NCI-H2107 (cell line): ENCODE data around the gene PTDSS2.
"Not testable (repeated sequence)": the region's sequence is repeated elsewhere in the genome, so short reads cannot be mapped to it uniquely, and the experiment has no call there.

Source experiments
- DNase-seq: peaks from one replicate; lab custom pipeline; 2025; lab: John Stamatoyannopoulos, UW

Gene PTDSS2

GRCh38 chr11:468493-468892 lies 18.4 kb downstream of the PTDSS2 start:
- no peak for DNase-seq

GRCh38 chr11:469026-469683 lies 19.1 kb downstream of the PTDSS2 start:
- not testable (repeated sequence) for DNase-seq

- no peak for DNase-seq
Observed at GRCh38 chr11:469684-470560, 19.8 kb downstream of the PTDSS2 start.

DNA sequence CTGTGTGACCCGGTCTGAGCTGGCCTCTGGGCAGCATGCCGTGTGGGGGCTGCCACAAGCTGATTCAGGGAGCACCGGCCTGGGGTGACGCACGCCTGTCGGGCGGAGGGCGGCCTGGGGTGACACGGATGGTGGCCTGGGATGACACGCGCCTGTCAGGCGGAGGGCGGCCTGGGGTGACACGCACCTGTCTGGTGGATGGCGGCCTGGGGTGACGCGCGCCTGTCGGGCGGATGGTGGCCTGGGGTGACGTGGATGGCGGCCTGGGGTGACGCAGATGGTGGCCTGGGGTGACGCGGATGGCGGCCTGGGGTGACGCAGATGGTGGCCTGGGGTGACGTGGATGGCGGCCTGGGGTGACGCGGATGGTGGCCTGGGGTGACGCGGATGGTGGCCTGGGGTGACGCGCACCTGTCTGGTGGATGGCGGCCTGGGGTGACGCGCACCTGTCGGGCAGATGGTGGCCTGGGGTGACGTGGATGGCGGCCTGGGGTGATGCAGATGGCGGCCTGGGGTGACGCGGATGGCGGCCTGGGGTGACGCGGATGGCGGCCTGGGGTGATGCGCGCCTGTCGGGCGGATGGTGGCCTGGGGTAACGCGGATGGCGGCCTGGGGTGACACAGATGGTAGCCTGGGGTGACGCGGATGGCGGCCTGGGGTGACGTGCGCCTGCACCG lies 21.5 kb downstream of the PTDSS2 start:
- DNase-seq = no peak

- DNase-seq = no peak
Observed at GRCh38 chr11:472272-472671, 22.2 kb downstream of the PTDSS2 start.

- DNase-seq = no peak
Observed at GRCh38 chr11:472816-473215, 22.7 kb downstream of the PTDSS2 start.

DNA sequence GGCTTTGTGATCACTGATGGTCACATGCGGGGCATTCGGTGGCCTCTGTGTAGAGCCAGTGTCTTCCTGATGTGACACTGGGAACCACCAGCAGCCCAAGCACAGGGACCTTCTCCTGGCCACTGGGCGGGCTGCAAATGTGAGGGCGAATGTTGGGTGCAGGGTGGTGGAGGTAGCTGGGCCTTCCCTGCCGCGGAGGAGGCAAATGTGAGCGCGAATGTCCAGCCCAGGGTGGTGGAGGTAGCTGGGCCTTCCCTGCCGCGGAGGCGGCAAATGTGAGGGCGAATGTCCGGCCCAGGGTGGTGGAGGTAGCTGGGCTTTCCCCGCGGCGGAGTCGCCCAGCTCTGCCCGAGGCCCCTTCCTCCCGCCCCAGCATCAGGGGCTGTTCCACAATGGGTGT lies 23.3 kb downstream of the PTDSS2 start:
- no peak for DNase-seq

DNA sequence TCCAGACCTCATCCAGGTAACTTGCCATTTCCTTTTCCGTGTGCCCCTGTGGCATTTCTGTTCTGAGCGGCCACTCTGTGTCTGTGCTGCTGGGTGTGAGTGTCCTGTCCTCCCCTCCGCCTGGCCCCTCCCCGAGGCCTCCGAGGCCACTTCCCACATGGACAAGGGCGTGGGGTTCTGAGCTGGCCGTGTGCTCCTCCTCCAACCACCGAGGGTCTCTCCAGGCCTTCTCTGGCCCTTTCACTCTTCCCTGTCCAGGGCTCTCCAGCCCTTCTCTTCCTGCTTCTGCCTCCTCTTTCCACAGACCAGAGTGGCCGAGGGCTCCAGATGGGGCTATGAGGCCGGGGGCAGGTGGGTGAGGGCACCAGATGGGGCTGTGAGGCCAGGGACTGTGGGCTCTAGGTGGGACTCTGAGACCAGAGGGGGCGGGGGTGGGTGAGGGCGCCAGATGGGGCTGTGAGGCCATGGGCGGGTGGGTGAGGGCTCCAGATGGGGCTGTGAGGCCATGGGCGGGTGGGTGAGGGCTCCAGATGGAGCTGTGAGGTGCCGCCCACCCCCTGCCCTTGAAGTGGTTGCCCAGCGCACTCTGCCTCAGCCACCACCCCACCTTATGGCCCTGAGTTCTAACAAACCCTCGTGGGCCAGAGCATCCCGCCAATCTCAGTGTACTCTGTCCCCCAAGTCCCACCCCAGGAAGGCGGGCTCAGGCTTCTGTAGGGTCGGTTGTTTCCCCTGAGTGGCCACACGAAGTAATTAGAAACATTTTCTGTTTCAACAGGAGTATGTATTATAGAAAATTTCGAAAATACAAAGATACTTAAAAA lies 24.1 kb downstream of the PTDSS2 start:
- DNase-seq = no peak

GRCh38 chr11:474914-475506 lies 24.9 kb downstream of the PTDSS2 start:
- no peak for DNase-seq

DNA sequence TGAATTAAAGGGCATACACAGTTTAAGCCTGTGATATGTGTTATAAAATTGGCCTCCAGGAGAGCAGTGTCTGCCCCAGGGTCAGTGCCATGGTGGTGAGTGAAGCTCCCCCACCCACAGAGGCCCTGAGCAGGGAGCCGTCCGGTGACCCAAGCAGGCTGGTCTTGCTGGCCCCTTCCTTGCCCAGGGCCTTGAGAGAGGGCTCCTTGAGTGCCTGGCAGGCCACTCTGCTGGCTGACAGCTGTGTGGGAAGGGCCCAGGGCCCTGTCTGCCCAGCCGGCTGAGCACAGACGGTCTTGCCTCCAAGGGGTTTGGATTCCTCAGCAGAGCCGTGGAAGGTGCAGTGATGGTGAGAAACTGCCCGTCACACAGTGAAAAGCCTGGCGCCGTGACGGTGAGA lies 25.9 kb downstream of the PTDSS2 start:
- no peak for DNase-seq

DNA sequence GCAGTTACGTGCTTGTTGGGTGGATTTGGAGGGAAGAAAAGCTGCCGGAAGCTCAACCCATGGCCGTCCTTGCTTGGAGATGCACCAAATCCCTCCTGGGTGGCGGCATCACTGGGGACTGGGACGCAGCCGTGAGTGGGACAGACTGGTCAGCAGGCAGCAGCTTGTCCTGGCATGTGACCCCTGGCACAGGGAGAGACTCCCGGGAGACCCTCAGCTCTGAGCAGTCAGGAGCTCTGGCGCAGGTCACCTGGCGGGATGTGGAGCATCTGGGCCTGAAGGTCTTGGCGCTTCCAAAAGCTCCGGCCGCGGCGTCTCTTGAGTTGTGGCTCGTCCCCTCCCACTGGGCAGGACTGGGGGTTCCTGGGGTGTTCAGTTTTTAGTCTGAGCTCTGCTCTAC lies 26.3 kb downstream of the PTDSS2 start:
- DNase-seq = no peak

DNA sequence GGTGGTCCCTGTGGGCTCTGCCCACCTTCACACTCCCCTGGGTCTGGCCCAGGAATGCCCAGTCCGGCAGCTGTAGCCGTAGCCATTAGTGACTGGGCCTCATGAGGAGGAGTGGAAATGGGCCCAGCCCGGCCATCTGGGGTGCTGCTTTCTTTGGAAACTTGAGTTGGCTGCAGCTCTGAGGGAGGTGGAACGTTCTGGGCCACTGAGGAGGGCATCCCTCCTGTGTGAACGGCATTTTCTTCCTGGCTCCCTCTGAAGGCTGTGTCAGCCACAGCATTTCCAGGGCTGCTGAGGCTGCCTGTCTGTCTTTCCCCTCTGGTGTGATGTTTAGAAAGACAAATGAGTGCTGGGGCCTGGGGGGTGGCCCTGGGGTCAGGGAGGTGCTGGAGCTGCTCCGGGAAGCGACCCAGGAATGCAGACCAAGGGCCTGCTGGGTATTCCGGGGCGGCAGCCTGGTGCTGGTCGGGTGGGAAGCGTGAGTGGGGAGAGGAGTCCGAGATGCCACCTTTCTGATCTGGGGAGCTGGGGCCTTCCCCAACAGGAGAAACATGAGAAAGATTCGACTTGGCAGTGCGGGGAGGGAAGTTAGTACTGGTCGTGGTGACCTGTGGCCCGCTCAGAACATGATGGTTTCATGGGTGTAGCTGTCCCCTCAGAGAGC lies 27.1 kb downstream of the PTDSS2 start:
- DNase-seq = no peak

GRCh38 chr11:479311-479710 lies 29.2 kb downstream of the PTDSS2 start:
- no peak for DNase-seq

GRCh38 chr11:484616-485015 lies 34.5 kb downstream of the PTDSS2 start:
- DNase-seq = no peak

DNA sequence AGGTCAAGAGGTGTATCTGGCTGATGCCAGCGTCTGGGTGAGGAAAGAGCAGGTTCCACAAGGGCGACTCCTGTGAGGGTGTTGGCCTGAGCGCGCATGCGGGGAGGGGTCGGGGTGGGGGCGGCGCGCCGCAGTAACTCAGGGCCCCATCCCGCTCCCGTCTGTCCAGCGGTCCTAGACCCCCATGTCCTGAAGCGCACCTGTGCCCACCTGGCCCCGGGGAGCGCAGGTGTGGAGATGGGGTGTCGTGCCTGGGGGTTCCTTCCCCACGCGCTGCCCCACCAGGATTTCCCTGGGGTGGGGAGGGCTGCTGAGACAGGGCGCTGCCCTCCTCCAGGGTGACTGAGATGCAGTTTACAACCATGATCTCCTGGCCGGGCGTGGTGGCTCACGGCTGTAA lies 36.1 kb downstream of the PTDSS2 start:
- no peak for DNase-seq

- no peak for DNase-seq
Observed at GRCh38 chr11:487571-488021, 37.5 kb downstream of the PTDSS2 start.

GRCh38 chr11:488062-488461 lies 38.0 kb downstream of the PTDSS2 start:
- DNase-seq = no peak

- DNase-seq = no peak
Observed at GRCh38 chr11:488579-488978, 38.5 kb downstream of the PTDSS2 start.

DNA sequence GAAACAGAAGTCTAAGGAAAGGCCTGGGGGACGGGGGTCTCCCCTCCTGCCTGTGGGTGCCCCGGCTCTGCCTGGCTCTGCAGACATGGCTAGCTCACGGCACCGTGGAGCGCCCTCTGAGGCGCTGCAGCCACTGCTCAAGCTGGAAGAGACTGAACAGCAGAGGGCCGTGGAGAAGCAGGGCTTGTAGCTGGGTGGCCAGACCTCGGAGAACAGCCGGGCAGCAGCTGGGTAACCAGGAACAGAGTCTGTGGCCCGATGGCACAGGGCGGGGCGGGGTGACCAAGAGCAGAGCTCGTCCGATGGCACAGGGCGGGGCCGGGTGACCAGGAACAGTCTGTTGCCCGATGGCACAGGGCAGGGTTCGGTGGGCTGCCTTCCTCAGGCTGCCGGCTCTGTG lies 38.9 kb downstream of the PTDSS2 start:
- DNase-seq = no peak

- DNase-seq = no peak
Observed at GRCh38 chr11:489610-490185, 39.6 kb downstream of the PTDSS2 start.
